ENCODE data around the gene KCNT2. TPM values are rescaled to one million over a fixed set of nuclear protein-coding genes. Genes with fewer than 3 reads are reported as not detected.

KCNT2 gene
- total RNA-seq, 1 experiment from 2014 or later = 9.1 TPM

- Mint-ChIP-seq H3K4me1 (no peaks in the 10 kb centered on the region), H3K27ac (no peak overlapping the region), H3K4me3 (no peak overlapping the region), H3K36me3 (ENCODE audit: insufficient read depth in 1 of 3, low read depth in 3 of 3) (peaks cover 0 to 18% (median 14%) of the 10 kb centered on the region in 3 experiments; a peak in 5 of 7 replicates), H3K27me3 (ENCODE audit: low read depth) (no peaks in the 10 kb centered on the region), H3K9me3 (no peaks in the 10 kb centered on the region)
- no peak overlapping the region for H2BK20ac ChIP-seq (ENCODE audit: low read depth, low read length, poor library complexity, severe bottlenecking)
- TF ChIP-seq CTCF (conservative IDR thresholded peaks at IDR 0.05) = no peak
- no peak overlapping the region for H3K18ac ChIP-seq (ENCODE audit: insufficient read length, low read depth, low read length)
- no peaks in the 10 kb centered on the region for H3K79me1 ChIP-seq (ENCODE audit: insufficient read depth, low read depth, low read length, poor library complexity, severe bottlenecking)
- H4K20me1 ChIP-seq (ENCODE audit: control insufficient read depth, insufficient read depth, insufficient read length) = no peaks in the 10 kb centered on the region
- no peak overlapping the region for H3K4me2 ChIP-seq (ENCODE audit: insufficient read depth, insufficient read length, low read length)
- H2AK5ac ChIP-seq (ENCODE audit: insufficient read length, low read length) = no peak overlapping the region
- H2AFZ ChIP-seq (ENCODE audit: low read length) = no peak overlapping the region
- no peaks in the 10 kb centered on the region for H3K9me3 ChIP-seq (ENCODE audit: control insufficient read depth, low read depth, low read length)
- no peak overlapping the region for H2BK5ac ChIP-seq (ENCODE audit: insufficient read length, low read length)
- no peak for DNase-seq
- H2BK15ac ChIP-seq (ENCODE audit: low read depth, low read length) = no peak overlapping the region
- H3K27ac ChIP-seq (ENCODE audit: insufficient read length, low read depth, low read length) = no peak overlapping the region
- H3K4me1 ChIP-seq (ENCODE audit: insufficient read depth, low read length) = no peaks in the 10 kb centered on the region
- H2BK120ac ChIP-seq (ENCODE audit: low read depth, low read length, poor library complexity, severe bottlenecking) = no peak overlapping the region
- H3K79me2 ChIP-seq (ENCODE audit: insufficient read depth, low read length) = no peaks in the 10 kb centered on the region
- no CpG with 5 or more reads among the region's 1 CpG for WGBS (ENCODE audit: extremely low coverage, insufficient read length, low lambda C conversion rate)
- H2BK12ac ChIP-seq (ENCODE audit: insufficient read length, low read depth, low read length) = no peak overlapping the region
- H4K5ac ChIP-seq (ENCODE audit: insufficient read length, low read depth, low read length) = no peak overlapping the region
- no peaks in the 10 kb centered on the region for H3K23me2 ChIP-seq (ENCODE audit: insufficient read length, low read depth, low read length, poor library complexity, severe bottlenecking)
- H3K9ac ChIP-seq (ENCODE audit: extremely low read depth, insufficient read length, low read length) = no peak overlapping the region
- H4K8ac ChIP-seq (replicated peaks; ENCODE audit: insufficient read length, low read depth, low read length) = no peak overlapping the region
- H3K14ac ChIP-seq (ENCODE audit: insufficient read depth, low read length) = no peak overlapping the region
- no peak overlapping the region for H3K4ac ChIP-seq (ENCODE audit: low read depth, low read length)
- no peaks in the 10 kb centered on the region for H3K27me3 ChIP-seq (ENCODE audit: insufficient read depth, low read length)
- no peak overlapping the region for H3K56ac ChIP-seq (ENCODE audit: insufficient read length, low read depth, low read length)
- no peak overlapping the region for H3T11ph ChIP-seq (ENCODE audit: low read length)
- H3K23ac ChIP-seq (ENCODE audit: insufficient read length, low read depth, low read length) = no peak overlapping the region
- H4K91ac ChIP-seq (ENCODE audit: insufficient read length, low read depth, low read length) = no peak overlapping the region
These were observed 140.9 kb downstream of the KCNT2 start for GRCh38 chr1:196467230-196467925.

Data from H9 (cell line).